Gastroesophageal sphincter (tissue), 4 donors: ENCODE results near the gene MYO18A. TPM values are rescaled to one million over a fixed set of nuclear protein-coding genes. Genes with fewer than 3 reads are reported as not detected.

Experiments
- ATAC-seq: fragments of 150-250 bp; one replicate; pipeline ENCODE4 v1.9.1; 2016; ENCODE audit warnings: mild to moderate bottlenecking, moderate library complexity
- H3K27ac ChIP-seq, 4 donors: fragments of 200-600 bp; sonication (generic) in 3 of 4; 1 replicate in 3 of 4; 2 replicates in 1 of 4; pipeline ENCODE4 v1.5.1; 2016 to 2019
- H3K27me3 ChIP-seq: fragments of 200-600 bp; sonication (generic); one replicate; pipeline ENCODE4 v1.5.1; 2019
- H3K36me3 ChIP-seq, 2 donors: fragments of 200-600 bp; sonication (generic); one replicate each; pipeline ENCODE4 v1.5.1; 2019; ENCODE audit warnings: control low read depth in 1 of 2
- H3K4me1 ChIP-seq, 3 donors: fragments of 200-600 bp; sonication (generic); 1 replicate in 2 of 3; 2 replicates in 1 of 3; pipeline ENCODE4 v1.5.1; 2016 to 2019; ENCODE audit warnings: control low read depth in 2 of 3
- H3K4me3 ChIP-seq, 2 donors: fragments of 200-600 bp; sonication (generic); one replicate each; pipeline ENCODE4 v1.5.1; 2019; ENCODE audit warnings: mild to moderate bottlenecking in 1 of 2, moderate library complexity in 1 of 2
- H3K9me3 ChIP-seq, 3 donors: fragments of 200-600 bp; sonication (generic); one replicate each; pipeline ENCODE4 v1.5.1; 2017 to 2019; ENCODE audit warnings: control low read depth in 2 of 3
- CTCF ChIP-seq, 4 experiments: fragments of 200-600 bp in 2 of 4; fragments of 450-650 bp in 2 of 4; sonication (generic) in 1 of 4; IDR thresholded peaks; one replicate each; pipeline ENCODE4 v1.5.1; 2017 to 2019; ENCODE audit warnings: antibody characterized with exemption in 4 of 4, mild to moderate bottlenecking in 2 of 4, moderate library complexity in 2 of 4
- EP300 ChIP-seq: sonication (generic); formaldehyde crosslinking; IDR thresholded peaks from one replicate; pipeline ENCODE4 v1.6.1; 2017; ENCODE audit warnings: antibody characterized with exemption, mild to moderate bottlenecking
- POLR2A ChIP-seq, 2 donors: fragments of 450-650 bp; IDR thresholded peaks; one replicate each; pipeline ENCODE4 v1.6.1; 2017; ENCODE audit warnings: antibody characterized with exemption in 2 of 2, mild to moderate bottlenecking in 2 of 2, moderate library complexity in 1 of 2
- POLR2AphosphoS5 ChIP-seq: sonication (generic); formaldehyde crosslinking; IDR thresholded peaks from one replicate; pipeline ENCODE4 v1.6.1; 2017; ENCODE audit warnings: antibody characterized with exemption
- WGBS, 2 donors: methylation state at CpG; one replicate each; pipeline ENCODE4 v1.1.5; 2018; ENCODE audit warnings: low coverage in 1 of 2; 5-methylcytosine and 5-hydroxymethylcytosine counted together
- total RNA-seq, 4 donors: library from RNA; depleted of rRNA; stranded (reverse); fragments of >200 nt; gene quantifications; one replicate each; pipeline ENCODE4 v1.1.0, GENCODE V29; 2016

Gene MYO18A
- total RNA-seq, 4 donors from 2014 or later = 45.5 to 70.5 (median 56.5) TPM

GRCh38 chr17:29095439-29095838 lies 84.8 kb downstream of the MYO18A start:
- H3K27me3 ChIP-seq = no peaks in the 10 kb centered on the region
- H3K9me3 ChIP-seq = no peaks in the 10 kb centered on the region
- ATAC-seq = no peak
- H3K4me3 ChIP-seq = no peak overlapping the region
- no peaks in the 10 kb centered on the region for H3K4me1 ChIP-seq
- H3K27ac ChIP-seq = no peak overlapping the region
- TF ChIP-seq POLR2AphosphoS5 = no peak
- TF ChIP-seq CTCF (IDR thresholded peaks at IDR 0.05) = no peak
- no peak for TF ChIP-seq POLR2A (IDR thresholded peaks at IDR 0.05)
- H3K36me3 ChIP-seq = peaks cover 0 to 100% of the 10 kb centered on the region in 2 donors
- WGBS, 2 donors = 80 to 86% methylated on average over 1 to 6 of the region's 6 CpGs

- no peaks in the 10 kb centered on the region for H3K4me1 ChIP-seq
- no peak overlapping the region for H3K27ac ChIP-seq
- H3K36me3 ChIP-seq = peaks cover 0 to 100% of the 10 kb centered on the region in 2 donors
- WGBS, 2 donors = 80% methylated on average over 1 to 3 of the region's 11 CpGs
- H3K9me3 ChIP-seq = no peaks in the 10 kb centered on the region
- ATAC-seq = no peak
- TF ChIP-seq POLR2A (IDR thresholded peaks at IDR 0.05) (no peak), CTCF (IDR thresholded peaks at IDR 0.05) (no peak), POLR2AphosphoS5 (no peak), EP300 (no peak)
- H3K27me3 ChIP-seq = no peaks in the 10 kb centered on the region
- no peak overlapping the region for H3K4me3 ChIP-seq
Observed at GRCh38 chr17:29094101-29094708, 86.0 kb downstream of the MYO18A start.

- Histone ChIP-seq H3K4me1 (no peaks in the 10 kb centered on the region), H3K9me3 (no peaks in the 10 kb centered on the region), H3K27me3 (no peaks in the 10 kb centered on the region), H3K27ac (no peak overlapping the region), H3K4me3 (no peak overlapping the region), H3K36me3 (peaks cover 0 to 100% of the 10 kb centered on the region in 2 donors)
- ATAC-seq = no peak
- TF ChIP-seq CTCF (IDR thresholded peaks at IDR 0.05) (no peak), EP300 (no peak), POLR2A (IDR thresholded peaks at IDR 0.05) (no peak)
- WGBS, 2 donors = 94% methylated on average over 5 of the region's 20 CpGs; no CpG with 5 or more reads in 1 of the 2 donors
Observed at GRCh38 chr17:29093090-29093871, 86.9 kb downstream of the MYO18A start.

- no peak for ATAC-seq
- H3K27me3 ChIP-seq = no peaks in the 10 kb centered on the region
- TF ChIP-seq POLR2A (IDR thresholded peaks at IDR 0.05) (no peak), CTCF (IDR thresholded peaks at IDR 0.05) (no peak), POLR2AphosphoS5 (no peak), EP300 (no peak)
- peaks cover 0 to 100% of the 10 kb centered on the region in 2 donors for H3K36me3 ChIP-seq
- H3K9me3 ChIP-seq = no peaks in the 10 kb centered on the region
- WGBS, 2 donors = 73 to 83% methylated on average over 3 of the region's 13 CpGs
- H3K4me1 ChIP-seq = no peaks in the 10 kb centered on the region
- no peak overlapping the region for H3K4me3 ChIP-seq
- no peak overlapping the region for H3K27ac ChIP-seq
Observed at GRCh38 chr17:29091606-29092289, 88.5 kb downstream of the MYO18A start.
